ENCODE results near the gene KIAA1755. TPM values are rescaled to one million over a fixed set of nuclear protein-coding genes. Genes with fewer than 3 reads are reported as not detected.
"Not testable (repeated sequence)": the region's sequence is repeated elsewhere in the genome, so short reads cannot be mapped to it uniquely, and the experiment has no call there.

Gene KIAA1755
- total RNA-seq, 1 donor from 2014 or later: 0.22 TPM

- Histone ChIP-seq H3K27me3 (peaks cover 27% of the 10 kb centered on the region), H2AFZ (replicated peaks) (no peak overlapping the region), H3K36me3 (no peaks in the 10 kb centered on the region), H3K9me3 (ENCODE audit: low read depth) (no peaks in the 10 kb centered on the region), H3K4me2 (no peak overlapping the region), H4K20me1 (ENCODE audit: low read depth) (no peaks in the 10 kb centered on the region), H3F3A (ENCODE audit: low read depth) (peaks cover 7% of the 10 kb centered on the region), H3K4me1 (peaks cover 18% of the 10 kb centered on the region), H3K4me3 (no peak overlapping the region), H3K79me2 (ENCODE audit: low read depth) (no peaks in the 10 kb centered on the region), H3K9ac (no peak overlapping the region), H3K27ac (no peak overlapping the region)
- Mint-ChIP-seq H3K36me3 (no peaks in the 10 kb centered on the region), H3K4me3 (no peak overlapping the region), H3K9me3 (no peaks in the 10 kb centered on the region), H3K4me1 (peaks cover 31% of the 10 kb centered on the region), H3K27me3 (ENCODE audit: insufficient read depth, low read depth) (peaks cover 7% of the 10 kb centered on the region), H3K27ac (peak overlapping the region; percentile 74)
- TF ChIP-seq EZH2 (IDR thresholded peaks at IDR 0.05): no peak
- no peak for TF ChIP-seq EZH2phosphoT487 (IDR thresholded peaks at IDR 0.05)
- TF ChIP-seq, protein P1, sequence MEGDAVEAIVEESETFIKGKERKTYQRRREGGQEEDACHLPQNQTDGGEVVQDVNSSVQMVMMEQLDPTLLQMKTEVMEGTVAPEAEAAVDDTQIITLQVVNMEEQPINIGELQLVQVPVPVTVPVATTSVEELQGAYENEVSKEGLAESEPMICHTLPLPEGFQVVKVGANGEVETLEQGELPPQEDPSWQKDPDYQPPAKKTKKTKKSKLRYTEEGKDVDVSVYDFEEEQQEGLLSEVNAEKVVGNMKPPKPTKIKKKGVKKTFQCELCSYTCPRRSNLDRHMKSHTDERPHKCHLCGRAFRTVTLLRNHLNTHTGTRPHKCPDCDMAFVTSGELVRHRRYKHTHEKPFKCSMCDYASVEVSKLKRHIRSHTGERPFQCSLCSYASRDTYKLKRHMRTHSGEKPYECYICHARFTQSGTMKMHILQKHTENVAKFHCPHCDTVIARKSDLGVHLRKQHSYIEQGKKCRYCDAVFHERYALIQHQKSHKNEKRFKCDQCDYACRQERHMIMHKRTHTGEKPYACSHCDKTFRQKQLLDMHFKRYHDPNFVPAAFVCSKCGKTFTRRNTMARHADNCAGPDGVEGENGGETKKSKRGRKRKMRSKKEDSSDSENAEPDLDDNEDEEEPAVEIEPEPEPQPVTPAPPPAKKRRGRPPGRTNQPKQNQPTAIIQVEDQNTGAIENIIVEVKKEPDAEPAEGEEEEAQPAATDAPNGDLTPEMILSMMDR (IDR thresholded peaks at IDR 0.05): no peak
- no peak for DNase-seq (ENCODE audit: low spot score)
Observed at GRCh38 chr20:38256021-38256420, 4.5 kb downstream of the KIAA1755 start.

DNA sequence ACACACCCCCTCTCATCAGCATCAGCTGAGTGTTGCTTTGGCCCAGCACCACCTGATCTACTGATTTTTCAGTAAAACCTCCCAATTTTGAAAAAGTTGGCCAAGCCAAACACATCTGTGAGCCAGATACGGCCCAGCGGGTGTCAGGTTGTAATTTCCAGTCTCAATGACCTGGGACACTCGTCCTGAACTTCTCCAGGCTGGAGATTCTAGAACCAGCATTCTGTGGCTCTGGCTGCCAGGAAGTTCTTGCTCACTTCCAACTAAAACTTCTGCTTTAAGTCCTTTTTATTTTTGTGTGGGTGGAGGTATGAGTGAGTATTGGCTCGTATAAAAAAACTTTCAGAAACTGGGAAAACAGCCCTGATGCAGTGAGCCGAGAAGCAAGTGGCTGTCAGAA lies 5.1 kb downstream of the KIAA1755 start:
- Histone ChIP-seq H3F3A (ENCODE audit: low read depth) (peaks cover 7% of the 10 kb centered on the region), H3K27ac (no peak overlapping the region), H3K4me1 (peaks cover 18% of the 10 kb centered on the region), H3K27me3 (peaks cover 20% of the 10 kb centered on the region), H2AFZ (replicated peaks) (no peak overlapping the region), H3K9ac (no peak overlapping the region), H3K79me2 (ENCODE audit: low read depth) (no peaks in the 10 kb centered on the region), H3K9me3 (ENCODE audit: low read depth) (no peaks in the 10 kb centered on the region), H4K20me1 (ENCODE audit: low read depth) (no peaks in the 10 kb centered on the region), H3K36me3 (no peaks in the 10 kb centered on the region), H3K4me2 (no peak overlapping the region), H3K4me3 (no peak overlapping the region)
- Mint-ChIP-seq H3K27ac (no peak overlapping the region), H3K4me1 (peaks cover 33% of the 10 kb centered on the region), H3K9me3 (no peaks in the 10 kb centered on the region), H3K27me3 (ENCODE audit: insufficient read depth, low read depth) (peaks cover 6% of the 10 kb centered on the region), H3K36me3 (no peaks in the 10 kb centered on the region), H3K4me3 (no peak overlapping the region)
- TF ChIP-seq EZH2phosphoT487 (IDR thresholded peaks at IDR 0.05) (no peak), EZH2 (IDR thresholded peaks at IDR 0.05) (no peak)
- TF ChIP-seq, protein P1 (IDR thresholded peaks at IDR 0.05): no peak
- no peak for DNase-seq (ENCODE audit: low spot score)

DNA sequence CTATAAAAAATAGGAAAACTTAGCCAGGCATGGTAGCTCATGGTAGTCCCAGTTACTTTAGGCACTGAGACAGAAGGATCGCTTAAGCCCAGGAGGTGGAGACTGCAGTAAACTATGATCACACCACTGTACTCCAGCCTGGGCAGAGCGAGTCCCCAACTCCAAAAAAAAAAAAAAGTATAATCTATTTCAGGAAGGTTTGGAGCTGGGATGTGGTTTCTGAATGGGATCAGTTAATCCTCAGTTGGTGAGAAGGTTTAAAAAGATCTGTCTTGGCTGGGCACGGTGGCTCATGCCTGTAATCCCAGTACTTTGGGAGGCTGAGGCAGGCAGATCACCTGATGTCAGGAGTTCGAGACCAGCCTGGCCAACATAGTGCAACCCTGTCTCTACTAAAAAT lies 5.9 kb downstream of the KIAA1755 start:
- H3K4me2 ChIP-seq; H3K27ac Mint-ChIP-seq; H2AFZ ChIP-seq (replicated peaks); H3K4me3 Mint-ChIP-seq; H3K36me3 Mint-ChIP-seq; H3F3A ChIP-seq (ENCODE audit: low read depth); H3K27ac ChIP-seq; H3K9me3 ChIP-seq (ENCODE audit: low read depth); DNase-seq (ENCODE audit: low spot score); H3K9ac ChIP-seq; H3K27me3 Mint-ChIP-seq (ENCODE audit: insufficient read depth, low read depth); H3K9me3 Mint-ChIP-seq; H4K20me1 ChIP-seq (ENCODE audit: low read depth); H3K4me3 ChIP-seq; H3K79me2 ChIP-seq (ENCODE audit: low read depth); H3K36me3 ChIP-seq: not testable (repeated sequence)
- Histone ChIP-seq H3K4me1 (peaks cover 14% of the 10 kb centered on the region), H3K27me3 (peaks cover 13% of the 10 kb centered on the region)
- peaks cover 27% of the 10 kb centered on the region for H3K4me1 Mint-ChIP-seq

DNA sequence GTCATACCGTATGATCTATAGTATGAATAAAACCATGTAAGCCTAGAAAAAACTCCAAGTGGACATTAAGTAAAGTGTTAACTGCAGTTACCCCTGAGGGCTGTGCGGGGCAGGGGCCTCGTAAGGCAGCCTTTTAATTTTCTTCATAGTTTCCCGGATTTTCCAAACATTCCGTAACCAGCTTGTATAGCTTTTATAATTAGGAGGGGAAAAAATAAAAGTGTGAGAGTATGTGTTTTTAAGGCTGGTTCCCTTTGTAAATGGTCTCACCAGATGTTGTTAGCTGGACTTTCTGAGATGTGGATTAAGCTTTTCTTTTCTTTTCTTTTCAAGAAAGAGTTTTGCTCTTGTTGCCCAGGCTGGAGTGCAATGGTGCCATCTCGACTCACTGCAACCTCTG lies 7.0 kb downstream of the KIAA1755 start:
- DNase-seq (ENCODE audit: low spot score): no peak
- no peaks in the 10 kb centered on the region for H3K27me3 Mint-ChIP-seq (ENCODE audit: insufficient read depth, low read depth)

More for the DNA sequence above, 7.0 kb downstream of the KIAA1755 start:
- Histone ChIP-seq H3K9me3 (ENCODE audit: low read depth) (no peaks in the 10 kb centered on the region), H3K4me3 (no peak overlapping the region), H4K20me1 (ENCODE audit: low read depth) (no peaks in the 10 kb centered on the region), H3K79me2 (ENCODE audit: low read depth) (no peaks in the 10 kb centered on the region), H2AFZ (replicated peaks) (no peak overlapping the region), H3K4me1 (peaks cover 14% of the 10 kb centered on the region), H3K9ac (no peak overlapping the region), H3K36me3 (no peaks in the 10 kb centered on the region), H3K27me3 (peaks cover 3% of the 10 kb centered on the region), H3K27ac (no peak overlapping the region), H3K4me2 (no peak overlapping the region), H3F3A (ENCODE audit: low read depth) (no peaks in the 10 kb centered on the region)
- Mint-ChIP-seq H3K27ac (no peak overlapping the region), H3K36me3 (no peaks in the 10 kb centered on the region), H3K4me1 (peaks cover 24% of the 10 kb centered on the region), H3K4me3 (no peak overlapping the region), H3K9me3 (no peaks in the 10 kb centered on the region)
- TF ChIP-seq EZH2 (IDR thresholded peaks at IDR 0.05) (no peak), EZH2phosphoT487 (IDR thresholded peaks at IDR 0.05) (no peak)
- TF ChIP-seq, protein P1 (IDR thresholded peaks at IDR 0.05): no peak

All from neural progenitor cell (in vitro differentiated cells).